Fibroblast of pulmonary artery (primary cell): ENCODE measurements around the gene DDX55.
"Not testable (repeated sequence)": the region's sequence is repeated elsewhere in the genome, so short reads cannot be mapped to it uniquely, and the experiment has no call there.

Experiments used
- DNase-seq: peaks from one replicate; pipeline ENCODE4 v3.0.0-alpha.2; 2010; ENCODE audit warnings: low read depth
- H3K4me3 ChIP-seq: replicated peaks from 2 replicates; pipeline ENCODE4 v1.5.1; 2011; ENCODE audit warnings: low read depth, mild to moderate bottlenecking, control low read depth, low read length, moderate library complexity
- TF ChIP-seq, protein P1 (sequence below): IDR thresholded peaks from 2 replicates; pipeline ENCODE4 v1.5.1; 2011; ENCODE audit warnings: mild to moderate bottlenecking, control low read depth, low read length, inconsistent platforms; ENCODE audit errors: missing control alignments

Gene DDX55

DNA sequence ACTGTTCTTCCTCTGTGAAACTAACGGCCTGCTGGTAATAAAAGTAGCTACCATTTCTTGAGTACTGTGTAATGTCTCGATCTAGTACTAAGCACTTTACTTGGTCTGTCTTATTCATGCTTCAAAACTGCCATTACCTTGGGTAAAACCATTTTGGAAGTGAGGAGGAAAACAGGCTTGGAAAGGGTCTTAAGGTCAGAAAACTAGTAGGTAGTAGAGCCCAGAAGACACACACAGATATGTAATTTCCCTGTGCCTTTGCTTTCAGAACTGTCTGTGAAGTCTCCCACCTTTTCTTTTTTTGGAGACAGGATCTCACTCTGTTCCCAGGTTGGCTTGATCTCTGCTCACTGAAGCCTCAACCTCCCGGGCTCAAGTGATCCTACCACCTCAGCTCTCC lies 3.4 kb upstream of the DDX55 start:
- TF ChIP-seq, protein P1, sequence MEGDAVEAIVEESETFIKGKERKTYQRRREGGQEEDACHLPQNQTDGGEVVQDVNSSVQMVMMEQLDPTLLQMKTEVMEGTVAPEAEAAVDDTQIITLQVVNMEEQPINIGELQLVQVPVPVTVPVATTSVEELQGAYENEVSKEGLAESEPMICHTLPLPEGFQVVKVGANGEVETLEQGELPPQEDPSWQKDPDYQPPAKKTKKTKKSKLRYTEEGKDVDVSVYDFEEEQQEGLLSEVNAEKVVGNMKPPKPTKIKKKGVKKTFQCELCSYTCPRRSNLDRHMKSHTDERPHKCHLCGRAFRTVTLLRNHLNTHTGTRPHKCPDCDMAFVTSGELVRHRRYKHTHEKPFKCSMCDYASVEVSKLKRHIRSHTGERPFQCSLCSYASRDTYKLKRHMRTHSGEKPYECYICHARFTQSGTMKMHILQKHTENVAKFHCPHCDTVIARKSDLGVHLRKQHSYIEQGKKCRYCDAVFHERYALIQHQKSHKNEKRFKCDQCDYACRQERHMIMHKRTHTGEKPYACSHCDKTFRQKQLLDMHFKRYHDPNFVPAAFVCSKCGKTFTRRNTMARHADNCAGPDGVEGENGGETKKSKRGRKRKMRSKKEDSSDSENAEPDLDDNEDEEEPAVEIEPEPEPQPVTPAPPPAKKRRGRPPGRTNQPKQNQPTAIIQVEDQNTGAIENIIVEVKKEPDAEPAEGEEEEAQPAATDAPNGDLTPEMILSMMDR = no peak
- DNase-seq = no peak
- H3K4me3 ChIP-seq = no peak overlapping the region

DNA sequence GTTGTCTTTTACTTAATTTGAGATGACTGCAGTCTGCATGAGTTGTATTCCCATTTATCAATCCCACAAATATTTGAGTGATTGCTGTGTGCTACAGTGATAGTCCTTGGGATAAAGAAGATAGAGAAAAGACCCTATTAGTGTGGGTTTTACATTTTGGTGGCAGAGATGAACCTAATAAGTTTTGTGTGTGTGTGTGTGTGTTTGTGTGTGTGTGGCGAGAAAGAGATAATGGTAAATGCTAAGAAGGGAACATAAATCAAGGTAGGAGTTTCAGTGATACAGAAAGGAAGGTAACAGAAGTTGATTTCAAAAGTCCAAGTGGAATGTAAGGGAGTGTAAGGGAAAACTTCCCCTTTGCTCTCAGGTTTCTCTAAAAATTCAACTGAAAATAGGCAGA lies 2.6 kb upstream of the DDX55 start:
- H3K4me3 ChIP-seq = no peak overlapping the region
- TF ChIP-seq, protein P1 = no peak
- no peak for DNase-seq

DNA sequence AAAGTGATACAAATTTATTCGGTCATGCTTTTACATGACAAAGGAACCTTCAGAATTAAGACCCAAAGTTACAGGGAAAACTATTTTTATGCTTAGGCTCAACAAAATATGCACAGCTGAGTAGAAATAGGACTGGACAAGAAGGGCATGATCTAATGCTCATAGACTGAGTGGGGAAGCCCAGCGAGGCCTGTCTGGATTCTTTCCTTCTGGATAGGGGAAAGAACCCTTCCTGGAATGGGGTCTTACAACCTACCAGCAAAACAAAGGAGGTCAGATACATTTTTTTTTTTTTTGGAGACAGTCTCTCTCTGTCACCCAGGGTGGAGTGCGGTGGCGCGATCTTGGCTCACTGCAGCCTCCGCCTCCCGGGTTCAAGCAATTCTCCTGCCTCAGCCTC lies 2.2 kb upstream of the DDX55 start:
- DNase-seq = no peak
- TF ChIP-seq, protein P1 = no peak
- no peak overlapping the region for H3K4me3 ChIP-seq

DNA sequence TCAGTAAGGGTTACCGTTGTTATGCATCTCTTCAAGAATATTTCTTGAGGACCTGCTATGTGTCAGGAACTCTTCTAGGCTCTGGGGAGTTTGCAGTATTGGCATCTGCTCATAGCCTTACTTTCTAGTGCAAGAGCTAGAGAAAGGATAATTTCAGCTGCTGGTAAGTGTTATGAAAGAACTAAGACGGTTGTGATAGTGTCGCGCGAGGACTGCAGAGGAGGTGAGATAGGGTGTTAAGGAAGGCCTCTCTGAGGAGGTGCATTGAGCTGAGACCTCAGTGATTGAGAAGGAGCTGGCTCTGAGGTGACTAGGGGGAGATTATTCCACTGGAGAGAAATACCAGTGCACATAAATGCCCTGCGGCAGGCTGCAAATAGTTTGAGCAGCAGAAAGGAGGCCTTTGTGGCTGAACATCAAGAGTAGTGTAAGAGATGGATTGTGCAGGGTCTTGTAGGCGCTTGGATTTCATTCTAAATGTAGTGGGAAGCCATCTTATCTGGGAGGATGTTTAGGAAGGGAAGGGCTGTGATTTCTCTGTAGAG lies 824 bp downstream of the DDX55 start:
- DNase-seq = peak; percentile 20
- peak overlapping the region; percentile 92 for H3K4me3 ChIP-seq
- TF ChIP-seq, protein P1 = no peak

DNA sequence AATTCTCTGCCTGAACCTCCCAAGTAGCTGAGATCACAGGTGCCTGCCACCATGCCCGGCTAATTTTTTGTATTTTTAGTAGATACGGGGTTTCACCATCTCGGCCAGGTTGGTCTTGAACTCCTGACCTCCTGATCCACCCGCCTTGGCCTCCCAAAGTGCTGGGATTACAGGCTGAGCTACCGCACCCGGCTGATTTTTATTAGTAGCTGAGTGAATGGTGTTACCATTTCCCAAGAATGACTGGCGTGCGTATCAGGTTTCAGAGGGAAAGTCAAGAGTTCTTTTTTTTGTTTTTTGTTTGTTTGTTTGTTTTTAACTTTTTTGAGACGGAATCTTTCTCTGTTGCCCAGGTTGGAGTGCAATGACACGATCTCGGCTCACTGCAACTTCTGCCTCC lies 1.6 kb downstream of the DDX55 start:
- H3K4me3 ChIP-seq = not testable (repeated sequence)

DNA sequence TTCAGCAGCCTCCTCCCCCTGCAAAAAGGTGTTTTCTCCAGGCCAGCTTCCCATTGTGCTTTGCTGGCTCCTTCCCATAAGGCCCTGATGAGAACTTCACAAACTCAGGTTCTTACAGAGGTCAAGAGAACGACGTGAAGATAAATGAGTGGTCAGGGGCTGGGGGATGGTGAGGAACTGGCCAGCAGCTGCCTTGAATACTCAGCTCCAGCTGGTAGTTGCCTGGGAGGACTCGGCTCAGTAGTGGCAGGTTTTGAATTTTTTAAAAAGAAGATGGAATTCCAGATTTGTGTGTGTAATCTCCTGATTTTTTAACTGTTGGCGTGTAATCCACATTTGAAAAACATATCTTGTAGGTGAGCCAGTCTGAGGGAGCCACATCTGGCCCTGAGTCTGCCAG lies 5.9 kb downstream of the DDX55 start:
- TF ChIP-seq, protein P1 = no peak
- no peak for DNase-seq
- no peak overlapping the region for H3K4me3 ChIP-seq

More for the DNA sequence above, 1.6 kb downstream of the DDX55 start:
- DNase-seq = not testable (repeated sequence)

DNA sequence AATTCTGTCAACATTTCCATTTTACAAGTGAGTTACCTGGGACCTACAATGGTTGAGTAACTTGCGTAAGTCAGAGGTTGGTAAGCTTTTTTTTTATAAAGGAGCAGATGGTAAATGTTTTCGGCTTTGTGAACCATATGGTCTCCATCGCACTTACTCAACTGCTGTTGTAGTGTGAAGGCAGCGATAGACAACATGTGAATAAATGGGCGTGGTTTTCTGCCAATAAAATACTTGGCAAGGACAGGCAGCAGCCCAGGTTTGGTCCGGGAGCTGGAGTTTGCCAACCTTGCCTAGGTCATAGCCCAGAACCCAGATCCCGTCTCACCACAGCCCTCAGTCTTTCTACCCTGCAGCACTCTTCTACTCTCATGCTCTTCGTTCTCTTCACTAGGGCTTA lies 6.3 kb downstream of the DDX55 start:
- no peak overlapping the region for H3K4me3 ChIP-seq
- TF ChIP-seq, protein P1 = no peak

More for the DNA sequence above, 6.3 kb downstream of the DDX55 start:
- no peak for DNase-seq
